HG02763 (cell line): ENCODE results near the gene ALDH1L1.

Source experiments
- ATAC-seq: cut with Tn5 transposase; IDR thresholded peaks from one replicate; pipeline ENCODE4 v1.9.1; 2021; ENCODE audit warnings: mild to moderate bottlenecking, moderate library complexity; ENCODE audit not compliant: unreplicated experiment

ALDH1L1 gene

DNA sequence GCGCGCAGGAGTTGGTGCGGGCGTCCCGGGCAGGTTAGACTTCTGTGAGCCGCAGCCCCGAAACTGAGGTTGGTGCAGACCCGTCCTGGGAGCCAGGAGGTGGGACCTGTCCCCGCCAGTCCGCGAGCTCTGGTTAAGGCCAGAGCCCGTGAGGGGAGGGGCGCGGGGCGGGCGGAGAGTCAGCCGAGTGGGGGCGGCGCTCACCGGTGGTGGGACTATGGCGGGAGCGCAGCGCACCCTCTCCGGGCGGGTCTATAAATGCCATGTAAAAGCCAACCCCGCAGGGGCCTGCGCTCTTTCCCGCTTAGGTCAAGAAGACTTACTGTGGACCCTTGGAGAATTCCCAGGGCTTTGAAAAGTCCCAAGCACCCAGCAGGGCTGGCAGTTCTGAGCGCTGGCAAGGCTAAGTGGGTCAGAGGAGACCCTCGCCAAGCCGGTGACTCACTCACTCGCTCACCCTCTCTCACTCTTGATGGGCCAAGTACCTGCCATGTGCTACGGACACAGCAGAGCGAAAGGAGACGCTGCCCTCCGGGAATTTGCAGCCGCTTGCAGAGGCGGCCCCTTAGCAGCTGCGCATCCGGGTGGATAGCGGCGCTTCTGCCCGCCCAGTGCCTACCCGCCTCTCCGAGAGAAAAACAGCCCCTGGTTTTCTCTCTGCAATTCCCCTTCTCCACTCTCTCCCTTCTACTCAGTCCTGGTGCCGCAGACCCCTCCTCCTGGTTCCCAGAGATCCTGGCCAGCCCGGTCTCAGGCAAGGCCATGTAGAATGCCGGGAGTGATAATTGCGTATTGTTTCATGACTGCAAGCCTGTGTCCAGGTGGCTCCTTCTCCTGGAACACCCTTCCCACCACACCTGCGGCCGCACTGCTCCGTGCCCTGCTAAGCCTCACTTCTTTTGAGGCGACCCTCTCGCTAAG lies at the start of gene ALDH1L1:
TSS of gene ALDH1L1 (minus strand) at position 110 of the 921 bp plus-strand sequence. CDS start 19,607 bp downstream, outside the sequence.
- ATAC-seq = no peak

GRCh38 chr3:126226374-126226773 lies 46.0 kb upstream of the ALDH1L1 start:
- no peak for ATAC-seq

DNA sequence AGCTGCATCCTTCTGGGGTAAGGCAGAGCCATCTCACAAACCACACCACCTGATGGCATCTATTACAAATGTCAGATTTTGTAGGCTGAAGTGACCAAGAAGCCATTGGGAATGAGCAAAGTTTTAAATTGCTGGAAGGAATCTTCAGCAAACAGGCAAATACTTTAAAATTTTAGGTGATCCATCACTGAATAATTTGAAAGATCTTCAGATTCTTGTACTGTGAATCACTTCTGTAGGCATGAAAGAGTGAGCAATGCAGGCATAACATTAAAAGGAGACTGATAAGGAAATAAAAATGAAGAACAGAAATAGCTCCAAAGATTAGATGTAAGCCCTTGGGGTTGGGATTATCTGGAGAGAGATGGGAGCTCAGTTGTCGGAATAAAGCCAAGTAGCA lies 36.0 kb upstream of the ALDH1L1 start:
- no peak for ATAC-seq

GRCh38 chr3:126213379-126214028 lies 33.1 kb upstream of the ALDH1L1 start:
- no peak for ATAC-seq

GRCh38 chr3:126212620-126213378 lies 32.4 kb upstream of the ALDH1L1 start:
- no peak for ATAC-seq

DNA sequence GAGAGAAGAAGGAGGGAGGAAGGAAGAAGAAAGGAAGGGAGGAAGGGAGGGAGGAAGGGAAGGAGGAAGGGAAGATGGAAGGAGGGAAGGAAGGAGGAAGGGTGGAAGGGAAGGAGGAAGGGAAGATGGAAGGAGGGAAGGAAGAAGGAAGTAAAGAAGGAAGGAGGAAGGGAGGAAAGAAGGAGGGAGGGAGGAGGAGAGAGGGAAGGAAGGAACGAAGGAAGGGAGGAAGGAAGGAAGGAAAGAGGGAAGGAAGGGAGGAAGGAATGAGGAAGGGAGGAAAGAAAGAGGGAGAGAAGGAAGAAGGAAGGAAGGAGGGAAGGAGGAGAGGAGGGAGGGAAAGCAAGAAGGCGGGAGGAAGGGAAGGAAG lies 31.8 kb upstream of the ALDH1L1 start:
- ATAC-seq = no peak

DNA sequence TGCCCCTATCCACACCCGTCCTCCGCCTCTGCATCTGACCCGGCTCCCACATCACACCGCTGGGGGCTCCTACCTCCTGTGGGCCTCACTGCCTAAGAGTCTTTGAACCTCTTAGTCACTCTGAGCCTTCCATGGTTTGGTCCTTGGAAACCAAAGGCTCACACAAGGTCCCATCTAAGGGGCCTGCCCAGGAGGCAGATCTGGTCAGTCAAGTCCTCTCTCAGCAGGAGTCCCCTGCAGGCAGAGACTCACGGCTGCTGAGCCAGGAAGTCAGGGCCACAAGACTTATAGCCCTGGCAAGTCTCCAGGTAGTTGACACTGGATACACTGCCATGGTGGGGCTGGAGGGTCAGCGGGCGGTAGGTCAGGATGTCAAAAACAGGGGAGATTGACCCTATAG lies 31.2 kb upstream of the ALDH1L1 start:
- ATAC-seq = no peak

DNA sequence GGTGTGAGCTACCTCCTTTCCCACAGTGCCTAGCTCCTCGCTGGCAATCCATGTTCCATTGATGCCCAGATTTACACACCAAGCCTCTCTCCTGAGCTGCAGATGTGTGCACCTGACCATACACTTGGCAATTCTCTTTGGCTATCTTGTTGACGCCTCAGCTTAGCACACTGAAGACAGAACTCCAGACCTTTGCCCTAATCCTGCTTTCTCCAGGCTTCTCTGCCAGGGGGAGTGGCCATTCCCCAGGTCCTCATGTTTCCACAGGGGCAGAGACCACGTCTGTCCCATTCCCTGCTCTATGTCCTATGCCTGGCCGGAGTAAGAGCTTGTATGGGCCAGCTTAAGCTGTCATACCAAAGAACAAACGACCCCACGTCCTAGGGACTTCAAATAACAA lies 30.2 kb upstream of the ALDH1L1 start:
- ATAC-seq = no peak

- no peak for ATAC-seq
Measured at GRCh38 chr3:126209741-126210140, 29.4 kb upstream of the ALDH1L1 start.

DNA sequence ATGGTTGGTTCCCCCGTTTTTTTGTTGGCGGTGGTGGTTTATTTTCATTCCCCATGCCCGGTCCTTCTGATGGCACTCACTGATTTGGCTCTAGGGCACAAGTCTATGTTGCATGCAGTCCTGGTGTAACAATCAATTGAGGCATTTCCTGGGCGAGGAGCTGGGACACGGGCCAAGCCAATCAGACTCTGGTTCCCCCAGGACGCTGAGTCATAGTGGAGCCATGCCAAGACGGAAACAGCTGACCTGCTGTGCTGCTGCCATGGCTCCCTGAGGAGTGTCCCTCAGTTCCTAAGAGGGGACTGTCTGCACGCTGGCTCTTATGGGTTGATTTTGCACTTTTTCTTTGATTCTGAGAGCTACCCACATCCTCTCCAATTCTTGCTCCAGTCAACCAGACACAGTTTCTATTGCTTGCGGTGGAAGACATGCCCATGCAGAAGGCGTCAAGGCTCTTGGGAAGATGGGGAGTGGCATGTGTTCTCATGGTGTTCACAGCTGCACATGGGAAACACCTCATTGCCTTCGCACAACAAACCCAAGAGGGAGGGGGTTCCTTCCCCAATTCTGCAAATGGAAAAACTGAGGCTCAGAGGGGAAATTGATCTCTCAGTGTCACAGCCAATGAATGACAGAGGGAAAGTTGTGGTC lies 28.3 kb upstream of the ALDH1L1 start:
- no peak for ATAC-seq

GRCh38 chr3:126208182-126208581 lies 27.8 kb upstream of the ALDH1L1 start:
- no peak for ATAC-seq

GRCh38 chr3:126207166-126207565 lies 26.8 kb upstream of the ALDH1L1 start:
- no peak for ATAC-seq

GRCh38 chr3:126205717-126206655 lies 25.6 kb upstream of the ALDH1L1 start:
- no peak for ATAC-seq

GRCh38 chr3:126202680-126203079 lies 22.3 kb upstream of the ALDH1L1 start:
- ATAC-seq = no peak

- no peak for ATAC-seq
Measured at GRCh38 chr3:126202276-126202675, 21.9 kb upstream of the ALDH1L1 start.

DNA sequence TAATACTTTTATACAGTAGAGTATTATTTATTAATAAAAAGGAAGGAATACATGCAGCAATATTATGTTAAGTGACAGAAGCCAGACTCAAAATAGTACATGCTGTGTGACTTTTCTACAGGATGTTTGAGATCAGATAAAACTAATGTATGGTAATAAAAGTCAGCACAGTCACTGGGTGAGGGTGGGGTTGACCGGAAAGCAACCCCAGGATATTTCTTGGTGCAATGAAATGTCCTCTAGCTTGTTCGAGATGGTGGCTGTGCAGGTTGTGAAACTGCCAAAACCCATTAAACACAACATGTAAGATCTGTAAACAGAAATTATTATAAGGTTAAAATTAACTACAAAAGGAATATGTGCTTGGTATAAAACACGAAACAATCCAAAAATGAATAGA lies 20.8 kb upstream of the ALDH1L1 start:
- ATAC-seq = no peak

DNA sequence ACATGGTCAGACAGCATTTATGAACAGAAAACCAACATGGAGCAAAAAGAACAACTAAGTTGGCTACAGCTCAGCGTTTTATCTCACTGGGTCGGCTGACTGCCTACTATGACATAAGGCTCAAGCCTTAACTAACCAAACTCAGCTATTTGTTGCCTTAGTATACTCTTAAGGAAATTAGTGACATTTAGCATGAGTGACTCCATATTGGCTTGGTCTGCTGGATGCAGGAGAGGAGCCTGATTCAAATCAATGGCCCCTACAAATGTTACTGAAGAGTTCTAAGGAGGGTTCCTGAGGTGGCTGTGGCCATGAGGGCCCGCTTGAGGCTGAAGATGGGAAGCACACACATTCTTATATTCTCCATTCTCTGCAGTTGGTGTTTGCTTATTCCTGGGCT lies 20.1 kb upstream of the ALDH1L1 start:
- no peak for ATAC-seq

- no peak for ATAC-seq
Measured at GRCh38 chr3:126199256-126199655, 18.9 kb upstream of the ALDH1L1 start.

DNA sequence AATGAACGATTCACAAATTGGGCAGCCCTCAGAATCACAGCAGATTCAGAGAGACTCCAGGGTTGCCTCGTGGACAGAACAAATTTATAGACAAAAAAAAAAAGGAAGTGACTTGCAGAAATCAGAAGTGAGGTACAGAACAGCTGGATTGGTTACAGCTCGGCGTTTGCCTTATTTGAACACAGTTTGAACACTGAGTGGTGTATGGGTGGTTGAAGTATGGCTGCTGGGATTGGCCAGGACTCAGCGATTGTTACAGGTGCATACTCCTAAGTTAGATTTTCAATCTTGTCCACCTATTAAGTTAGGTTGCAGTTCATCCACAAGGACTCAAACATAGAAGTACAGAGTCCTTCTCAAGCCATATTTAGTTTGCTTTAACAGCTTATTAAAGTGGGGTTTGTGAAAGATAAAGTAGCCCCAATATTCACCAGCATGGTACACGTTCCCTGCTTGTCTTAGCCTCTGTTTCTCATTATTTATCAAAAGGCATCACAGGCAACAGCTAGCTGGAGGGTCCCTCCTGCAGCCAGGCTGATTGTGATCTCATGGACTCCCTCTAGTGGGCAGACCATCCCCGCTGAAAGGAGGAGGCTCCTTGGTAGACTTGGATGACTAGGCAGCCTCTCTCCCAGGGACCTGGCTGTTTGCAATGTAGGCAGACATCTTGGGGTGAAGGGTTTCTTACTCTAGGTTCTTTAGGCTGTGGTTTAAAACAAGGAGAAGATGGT lies 17.6 kb upstream of the ALDH1L1 start:
- no peak for ATAC-seq
